ENCODE results near the gene ACOXL. TPM values are rescaled to one million over a fixed set of nuclear protein-coding genes. Genes with fewer than 3 reads are reported as not detected.

ACOXL gene
- total RNA-seq, 1 donor from 2014 or later, result 0.20 TPM

- TF ChIP-seq, protein P1, sequence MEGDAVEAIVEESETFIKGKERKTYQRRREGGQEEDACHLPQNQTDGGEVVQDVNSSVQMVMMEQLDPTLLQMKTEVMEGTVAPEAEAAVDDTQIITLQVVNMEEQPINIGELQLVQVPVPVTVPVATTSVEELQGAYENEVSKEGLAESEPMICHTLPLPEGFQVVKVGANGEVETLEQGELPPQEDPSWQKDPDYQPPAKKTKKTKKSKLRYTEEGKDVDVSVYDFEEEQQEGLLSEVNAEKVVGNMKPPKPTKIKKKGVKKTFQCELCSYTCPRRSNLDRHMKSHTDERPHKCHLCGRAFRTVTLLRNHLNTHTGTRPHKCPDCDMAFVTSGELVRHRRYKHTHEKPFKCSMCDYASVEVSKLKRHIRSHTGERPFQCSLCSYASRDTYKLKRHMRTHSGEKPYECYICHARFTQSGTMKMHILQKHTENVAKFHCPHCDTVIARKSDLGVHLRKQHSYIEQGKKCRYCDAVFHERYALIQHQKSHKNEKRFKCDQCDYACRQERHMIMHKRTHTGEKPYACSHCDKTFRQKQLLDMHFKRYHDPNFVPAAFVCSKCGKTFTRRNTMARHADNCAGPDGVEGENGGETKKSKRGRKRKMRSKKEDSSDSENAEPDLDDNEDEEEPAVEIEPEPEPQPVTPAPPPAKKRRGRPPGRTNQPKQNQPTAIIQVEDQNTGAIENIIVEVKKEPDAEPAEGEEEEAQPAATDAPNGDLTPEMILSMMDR (IDR thresholded peaks at IDR 0.05), result no peak
- intact Hi-C loops (cut with micrococcal nuclease), result loop anchor here (2.0 to 5.0 kb wide), 3 partner anchors 42 to 892 kb away; no protein-coding TSS in a partner anchor
Measured at GRCh38 chr2:110810404-110810803, 78.0 kb downstream of the ACOXL start.

GRCh38 chr2:110812726-110813645 lies 80.6 kb downstream of the ACOXL start:
- CTCF ChIA-PET, result interaction anchor here (0.9 to 2.4 kb wide), 11 partner anchors 9 to 890 kb away, joined by 3 to 9 read pairs (median 4); partner anchors contain the start of gene BCL2L11
- POLR2A ChIA-PET, result interaction anchor here (1.2 kb wide), 1 partner anchor 305 kb away, joined by 3 read pairs; no protein-coding TSS in a partner anchor
- no peak overlapping the region for H3K27ac Mint-ChIP-seq
- ATAC-seq (ENCODE audit: low read depth) (no peak), DNase-seq (no peak)
- no peak overlapping the region for H3K4me3 Mint-ChIP-seq
- H3K4me1 Mint-ChIP-seq, result peaks cover 3% of the 10 kb centered on the region
- intact Hi-C loops (cut with micrococcal nuclease), result loop anchor here (5.0 kb wide), 1 partner anchor 404 kb away; no protein-coding TSS in a partner anchor
- TF ChIP-seq, protein P1 (IDR thresholded peaks at IDR 0.05), result no peak
- no peaks in the 10 kb centered on the region for H3K9me3 Mint-ChIP-seq
- no peaks in the 10 kb centered on the region for H3K36me3 Mint-ChIP-seq (ENCODE audit: low read depth)
- H3K27me3 Mint-ChIP-seq, result peaks cover 8% of the 10 kb centered on the region

More at GRCh38 chr2:110810404-110810803, 78.0 kb downstream of the ACOXL start:
- peaks cover 18% of the 10 kb centered on the region for H3K27me3 Mint-ChIP-seq
- peaks cover 21% of the 10 kb centered on the region for H3K4me1 Mint-ChIP-seq
- ChIA-PET CTCF (no interaction called here), POLR2A (no interaction called here)
- no peak for ATAC-seq (ENCODE audit: low read depth)
- no peaks in the 10 kb centered on the region for H3K9me3 Mint-ChIP-seq
- no peak overlapping the region for H3K27ac Mint-ChIP-seq
- H3K36me3 Mint-ChIP-seq (ENCODE audit: low read depth), result no peaks in the 10 kb centered on the region
- DNase-seq, result no peak
- H3K4me3 Mint-ChIP-seq, result no peak overlapping the region

- ChIA-PET POLR2A (interaction anchor here (0.7 kb wide), 1 partner anchor 10 kb away, joined by 3 read pairs; no protein-coding TSS in a partner anchor), CTCF (interaction anchor here (2.4 kb wide), 1 partner anchor 16 kb away, joined by 9 read pairs; no protein-coding TSS in a partner anchor)
- Mint-ChIP-seq H3K36me3 (ENCODE audit: low read depth) (no peaks in the 10 kb centered on the region), H3K4me1 (peaks cover 3% of the 10 kb centered on the region), H3K9me3 (no peaks in the 10 kb centered on the region), H3K4me3 (no peak overlapping the region), H3K27ac (no peak overlapping the region), H3K27me3 (peaks cover 8% of the 10 kb centered on the region)
- ATAC-seq (ENCODE audit: low read depth) (no peak), DNase-seq (no peak)
- intact Hi-C loops (cut with micrococcal nuclease), result loop anchor here (5.0 kb wide), 1 partner anchor 403 kb away; no protein-coding TSS in a partner anchor
- TF ChIP-seq, protein P1 (IDR thresholded peaks at IDR 0.05), result no peak
Measured at GRCh38 chr2:110813896-110814295, 81.5 kb downstream of the ACOXL start.

DNA sequence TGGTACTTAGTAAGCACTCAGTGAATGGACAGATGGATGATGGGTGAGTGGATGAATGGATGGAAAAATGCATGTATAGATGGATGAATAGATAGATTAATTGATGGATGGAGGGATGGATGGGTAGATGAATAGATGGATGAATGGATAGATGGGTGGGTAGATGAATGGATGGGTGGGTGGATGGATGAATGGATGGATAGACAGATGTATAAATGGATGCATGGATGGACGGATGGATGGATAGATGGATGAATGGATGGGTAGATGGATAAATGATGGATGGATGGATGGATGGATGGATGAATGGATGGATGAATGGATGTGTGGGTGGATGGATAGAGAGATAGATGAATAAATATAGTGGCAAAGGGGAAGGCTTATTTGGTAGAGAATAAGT lies 83.6 kb downstream of the ACOXL start:
- Mint-ChIP-seq H3K36me3 (ENCODE audit: low read depth) (no peaks in the 10 kb centered on the region), H3K27me3 (peaks cover 3% of the 10 kb centered on the region), H3K9me3 (no peaks in the 10 kb centered on the region), H3K4me3 (no peak overlapping the region), H3K4me1 (peaks cover 20% of the 10 kb centered on the region), H3K27ac (no peak overlapping the region)
- ATAC-seq (ENCODE audit: low read depth) (no peak), DNase-seq (no peak)
- intact Hi-C loops (cut with micrococcal nuclease), result no loop called here
- POLR2A ChIA-PET, result no interaction called here
- CTCF ChIA-PET, result no interaction called here
- TF ChIP-seq, protein P1 (IDR thresholded peaks at IDR 0.05), result no peak
